Keratinocyte (primary cell): ENCODE data around the gene TP53BP1.

ENCODE experiments used
- CTCF ChIP-seq, 3 experiments: IDR thresholded peaks in 1 of 3; conservative IDR thresholded peaks in 1 of 3; optimal IDR thresholded peaks in 1 of 3; 2 replicates in 2 of 3; 3 replicates in 1 of 3; pipeline versions ENCODE3 to v1.5.1; 2011; ENCODE audit warnings: low read length in 3 of 3, mild to moderate bottlenecking in 3 of 3, moderate library complexity in 2 of 3, control low read depth in 1 of 3, inconsistent platforms in 1 of 3; ENCODE audit not compliant: insufficient read depth in 2 of 3; ENCODE audit errors: extremely low read depth in 1 of 3
- EZH2 ChIP-seq: IDR thresholded peaks from one replicate; pipeline ENCODE4 v1.6.1; 2012; ENCODE audit warnings: inconsistent platforms, mild to moderate bottlenecking, low read length, moderate library complexity

- no peak for TF ChIP-seq CTCF (optimal IDR thresholded peaks at IDR 0.05 in 1 of 3, IDR thresholded peaks at IDR 0.05 in 1 of 3, conservative IDR thresholded peaks at IDR 0.05 in 1 of 3; ENCODE audit: extremely low read depth in 1 of 3, insufficient read depth in 2 of 3, low read length in 3 of 3)
- no peak for TF ChIP-seq EZH2
Observed at GRCh38 chr15:43402255-43402654, 90.7 kb downstream of the TP53BP1 start.
